HG02870 (cell line): ENCODE data around the gene RHBDF1.
"Not testable (repeated sequence)": the region's sequence is repeated elsewhere in the genome, so short reads cannot be mapped to it uniquely, and the experiment has no call there.

ENCODE experiments used
- ATAC-seq: cut with Tn5 transposase; IDR thresholded peaks from one replicate; pipeline ENCODE4 v1.9.1; 2021; ENCODE audit warnings: mild to moderate bottlenecking, moderate library complexity; ENCODE audit not compliant: unreplicated experiment

RHBDF1 gene

DNA sequence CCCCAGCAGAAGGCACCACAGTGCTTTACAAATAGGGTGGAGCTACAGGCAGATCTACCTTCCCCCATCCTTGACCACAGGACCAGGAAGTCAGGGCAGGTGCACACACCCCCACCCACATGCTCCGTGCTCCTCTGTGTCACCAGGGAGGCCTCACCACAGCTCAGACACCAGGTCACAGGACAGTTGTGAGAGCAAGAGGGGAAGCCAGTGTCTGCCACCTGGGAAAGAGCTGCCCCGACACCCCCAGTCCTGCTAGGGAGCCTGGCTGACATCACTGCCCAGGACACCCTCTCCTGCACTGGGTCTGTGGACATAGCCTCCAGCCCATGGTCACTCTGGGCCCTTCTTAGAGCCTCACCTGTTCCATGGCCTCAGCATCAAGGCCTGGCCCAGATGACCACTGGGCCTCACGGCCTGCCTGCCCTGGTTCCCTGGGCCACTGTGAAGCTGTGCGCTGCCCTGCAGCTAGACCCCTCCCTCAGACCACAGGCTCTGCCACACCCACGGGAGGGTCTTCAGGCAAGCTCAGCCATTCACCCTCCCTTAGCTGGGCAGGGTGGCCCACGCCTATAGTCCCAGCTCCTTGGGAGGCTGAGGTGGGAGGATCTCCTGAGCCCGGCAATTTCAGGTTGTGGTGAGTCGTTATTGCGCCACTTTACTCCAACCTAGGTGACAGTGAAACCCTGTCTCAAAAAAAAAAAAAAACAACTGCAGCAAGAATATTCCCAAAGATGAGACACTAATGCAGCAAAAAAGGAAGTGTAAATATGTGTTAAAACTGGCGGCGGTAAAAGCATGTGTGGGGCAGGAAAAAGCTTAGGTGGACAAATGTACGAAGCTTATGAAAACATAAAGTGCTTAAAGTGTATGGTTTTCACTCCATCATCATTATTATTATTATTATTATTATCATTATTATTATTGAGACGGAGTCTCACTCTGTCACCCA, 33.2 kb downstream of the RHBDF1 start:
- peak; percentile 70 for ATAC-seq

DNA sequence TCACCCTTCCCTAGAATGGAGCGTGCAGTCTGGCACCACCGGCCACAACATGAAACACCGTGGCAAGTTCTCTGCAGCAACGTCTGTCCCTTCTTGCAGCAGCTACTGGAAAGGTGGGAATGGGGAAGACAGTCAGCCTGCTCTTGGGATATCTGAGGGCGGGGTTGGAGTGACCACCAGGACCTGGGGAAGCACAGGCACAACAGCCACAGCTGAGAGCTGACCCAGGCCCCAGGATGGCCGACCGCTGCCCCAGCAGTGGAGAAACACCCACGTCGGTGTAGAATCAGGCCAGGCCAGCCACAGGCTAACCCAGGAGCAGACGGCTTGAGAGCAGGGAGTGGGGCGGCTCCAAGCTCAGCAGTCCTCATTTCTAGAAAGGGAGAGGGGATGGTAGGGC, 34.2 kb downstream of the RHBDF1 start:
- ATAC-seq, result not testable (repeated sequence)

DNA sequence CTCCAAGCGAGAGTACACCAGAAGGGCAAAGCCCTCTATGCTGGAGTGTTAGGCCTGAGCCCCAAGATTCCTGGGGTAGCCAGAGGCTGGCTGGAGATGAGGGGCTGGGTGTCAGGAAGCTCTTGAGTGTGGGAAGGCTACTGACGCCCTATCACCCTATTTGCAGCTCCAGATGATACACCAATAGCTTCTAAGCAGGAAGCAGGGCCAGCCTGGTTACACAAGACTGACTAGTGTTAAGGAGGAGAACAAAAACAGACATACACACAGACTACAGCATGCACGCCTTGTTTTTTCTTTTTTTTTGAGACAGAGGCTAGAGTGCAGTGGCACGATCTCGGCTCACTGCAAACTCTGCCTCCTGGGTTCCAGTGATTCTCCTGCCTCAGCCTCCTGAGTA, 34.9 kb downstream of the RHBDF1 start:
- ATAC-seq, result no peak

DNA sequence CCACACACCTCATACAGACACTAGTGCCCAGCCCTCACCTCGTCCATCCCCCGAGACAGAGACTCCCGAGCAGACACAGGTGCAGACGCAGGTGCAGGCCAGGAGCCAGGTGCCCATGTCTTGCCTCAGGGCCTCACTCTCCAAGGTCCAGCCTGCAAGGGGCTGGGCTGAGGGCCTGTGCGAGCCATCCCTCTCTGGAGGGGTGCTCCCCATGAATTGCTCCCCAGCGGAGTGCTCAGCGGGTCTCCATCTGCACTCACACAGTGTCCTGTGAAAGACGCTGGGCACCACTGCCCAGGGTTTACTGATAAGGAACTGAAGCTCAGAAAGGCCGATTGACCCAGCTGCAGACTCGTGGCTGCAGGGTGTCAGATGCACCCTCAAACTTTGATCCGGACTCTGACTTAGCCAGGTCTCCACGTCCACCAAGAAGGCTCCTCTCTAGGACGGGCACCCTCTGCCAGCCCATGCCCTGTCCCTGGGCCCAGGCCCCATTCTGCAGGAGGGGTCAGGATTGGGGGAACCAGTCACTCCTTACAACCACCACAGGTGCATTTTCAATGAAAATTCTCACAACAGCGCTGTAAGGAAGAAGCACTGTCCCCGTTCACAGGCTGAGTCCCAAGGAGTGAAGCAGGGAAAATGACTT, 36.0 kb downstream of the RHBDF1 start:
- no peak for ATAC-seq

DNA sequence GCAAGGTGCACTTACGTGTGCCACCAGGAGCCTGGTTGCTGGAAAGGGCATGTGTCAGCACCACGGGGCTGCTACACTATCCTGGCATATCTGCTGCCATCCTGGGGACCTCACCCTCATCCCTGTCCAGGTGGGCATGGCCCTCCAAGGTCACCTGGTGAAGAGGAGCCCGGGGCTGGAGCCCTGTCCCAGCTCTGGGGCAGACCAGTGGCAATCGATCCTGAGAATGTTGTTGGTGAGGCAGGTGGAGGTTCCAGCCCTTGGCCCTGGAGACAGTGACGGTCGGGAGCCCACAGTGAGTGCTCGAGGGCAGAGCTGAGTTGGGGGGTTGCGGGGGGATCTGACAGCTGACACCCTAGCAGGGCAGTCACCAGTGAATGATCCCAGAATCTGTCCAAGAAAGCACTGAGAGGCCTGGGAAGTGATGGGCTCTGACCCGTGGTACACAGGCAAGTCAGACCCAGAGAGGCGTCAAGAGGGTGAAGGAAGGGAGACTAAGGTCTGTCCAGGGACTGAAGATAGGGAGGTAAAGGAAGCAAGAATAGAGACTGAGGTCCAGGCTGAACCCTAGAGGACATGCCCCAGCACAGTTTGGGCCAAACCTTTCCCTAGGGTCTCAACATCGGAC, 36.6 kb downstream of the RHBDF1 start:
- ATAC-seq, result no peak

DNA sequence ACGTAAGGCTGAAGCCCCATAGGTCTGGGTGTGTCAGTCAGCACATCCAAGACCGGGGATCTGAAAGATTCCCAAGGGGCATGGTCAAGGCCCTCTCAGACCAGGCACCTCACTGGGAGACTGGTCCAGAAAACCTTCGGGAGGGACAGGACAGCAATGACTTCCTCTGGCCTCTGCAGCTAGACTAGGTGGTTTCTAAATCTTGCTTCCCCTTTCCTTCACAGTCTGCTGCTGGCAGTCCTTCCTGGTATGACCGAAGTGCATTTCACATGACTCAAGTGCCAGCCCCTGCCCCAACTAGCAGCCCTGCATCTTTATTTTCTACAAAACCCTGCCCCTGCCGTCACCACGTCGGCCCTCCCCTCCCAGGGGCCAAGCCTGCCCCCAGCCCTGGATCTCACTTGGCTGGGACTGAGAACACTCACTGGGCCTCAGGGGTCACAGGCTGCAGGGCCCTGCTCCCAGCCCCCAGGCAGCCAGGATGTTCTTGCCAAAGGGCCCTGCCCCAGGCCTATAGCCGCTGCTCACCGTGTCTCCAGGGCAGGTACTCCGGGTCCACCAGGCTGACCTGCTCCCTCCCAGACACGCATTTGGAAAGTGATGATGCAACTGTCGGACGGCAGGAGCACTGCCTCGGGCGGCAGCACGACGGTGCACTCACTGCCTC, 37.3 kb downstream of the RHBDF1 start:
- ATAC-seq, result no peak

DNA sequence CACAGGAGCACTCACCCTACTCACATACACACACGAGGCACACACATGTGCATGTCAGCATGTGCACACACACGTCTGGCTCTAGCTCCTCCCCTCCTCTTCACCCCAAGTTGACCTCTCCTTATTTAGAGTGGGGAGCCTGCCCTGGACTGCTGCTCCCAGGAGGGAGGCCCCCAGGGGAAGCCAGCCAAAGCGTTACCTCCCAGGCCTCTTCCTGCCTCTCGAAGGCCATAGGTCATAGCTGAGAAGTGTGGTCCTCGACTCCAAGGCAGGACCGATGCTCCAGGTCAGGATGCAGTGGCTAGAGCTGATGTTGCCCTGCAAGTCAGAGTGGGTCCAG, 37.8 kb downstream of the RHBDF1 start:
- no peak for ATAC-seq

DNA sequence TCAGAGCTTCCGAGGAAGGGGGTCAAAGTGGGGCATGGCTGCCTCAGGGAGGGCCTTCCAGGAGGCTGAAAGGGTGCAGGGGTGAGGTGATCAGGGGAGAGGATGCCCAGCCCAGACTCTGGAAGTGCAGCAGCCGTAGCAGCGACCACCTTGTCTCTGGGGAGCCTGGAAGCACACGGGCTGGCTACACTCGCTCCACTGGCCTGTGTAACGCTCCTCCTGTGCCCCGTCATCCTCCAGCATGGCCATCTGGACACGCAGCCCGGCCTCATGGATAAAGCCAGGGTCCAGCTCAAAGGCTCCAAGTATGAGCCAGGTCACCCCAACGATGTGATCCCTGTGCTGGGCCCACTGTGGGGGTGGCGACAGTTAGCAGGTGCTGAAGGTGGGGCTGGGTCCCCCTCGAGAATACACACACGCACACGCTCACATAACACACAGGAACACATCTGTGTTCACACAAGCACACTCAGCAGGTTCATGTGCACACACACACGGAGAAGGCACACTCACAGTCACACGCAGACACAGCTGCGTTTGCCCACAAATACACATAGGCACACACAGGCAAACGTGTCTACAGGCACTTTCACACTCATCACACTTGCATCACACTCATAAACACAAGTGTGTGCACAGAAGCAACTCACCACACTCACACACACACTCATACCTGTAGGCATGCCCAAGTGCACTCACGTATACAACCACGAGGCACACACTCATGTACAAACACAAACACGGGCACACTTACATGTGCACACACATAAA, 38.4 kb downstream of the RHBDF1 start:
- ATAC-seq, result no peak

DNA sequence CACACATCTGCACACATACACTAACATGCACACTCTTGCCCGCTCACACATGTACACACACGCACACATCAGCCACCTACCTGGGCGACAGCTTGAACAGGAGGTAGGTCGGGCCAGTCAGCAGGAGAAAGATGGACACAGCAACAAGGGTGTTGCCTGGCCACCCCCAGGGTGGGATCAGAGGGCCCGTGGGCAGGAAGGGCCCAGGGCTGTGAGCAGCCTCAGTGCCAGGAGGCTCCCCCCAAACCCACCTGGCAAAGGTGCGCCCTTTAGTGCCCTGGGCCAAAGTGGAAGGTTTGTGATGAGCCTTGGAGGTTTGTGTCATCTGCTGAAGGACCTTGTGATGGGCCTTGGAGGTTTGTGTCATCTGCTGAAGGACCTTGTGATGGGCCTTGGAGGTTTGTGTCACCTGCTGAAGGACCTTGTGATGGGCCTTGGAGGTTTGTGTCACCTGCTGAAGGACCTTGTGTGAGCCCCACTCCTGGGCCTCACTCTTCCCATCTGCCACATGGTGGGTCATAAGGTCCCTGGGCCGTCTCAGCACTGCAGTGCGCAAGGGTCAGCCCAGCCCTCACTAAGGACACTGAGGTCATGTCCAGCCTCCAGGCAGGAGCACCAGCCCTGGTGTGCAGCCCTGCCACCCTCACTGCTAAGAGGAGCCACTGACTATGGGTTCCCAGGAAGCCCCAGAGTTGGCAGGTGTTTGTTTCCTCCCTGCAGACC, 39.1 kb downstream of the RHBDF1 start:
- not testable (repeated sequence) for ATAC-seq

DNA sequence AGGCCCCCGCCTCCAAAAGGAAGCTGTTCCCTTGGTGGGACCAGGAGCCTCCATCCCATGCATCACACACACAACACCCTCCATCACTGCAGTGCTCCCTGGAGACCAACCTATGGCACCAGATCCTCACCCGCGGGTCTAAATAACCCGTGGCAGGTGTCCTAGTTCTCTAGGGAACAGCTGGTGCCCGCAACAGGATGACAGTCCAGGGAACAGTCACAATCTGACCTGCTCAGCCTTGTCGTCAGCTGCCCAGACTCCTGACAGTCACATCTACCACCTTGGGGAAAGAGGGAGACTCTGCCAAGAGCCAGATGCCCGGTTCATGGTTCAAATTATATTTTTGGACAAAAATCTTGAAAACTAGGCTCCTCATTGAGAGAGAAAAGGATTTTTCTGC, 41.8 kb downstream of the RHBDF1 start:
- ATAC-seq, result not testable (repeated sequence)

DNA sequence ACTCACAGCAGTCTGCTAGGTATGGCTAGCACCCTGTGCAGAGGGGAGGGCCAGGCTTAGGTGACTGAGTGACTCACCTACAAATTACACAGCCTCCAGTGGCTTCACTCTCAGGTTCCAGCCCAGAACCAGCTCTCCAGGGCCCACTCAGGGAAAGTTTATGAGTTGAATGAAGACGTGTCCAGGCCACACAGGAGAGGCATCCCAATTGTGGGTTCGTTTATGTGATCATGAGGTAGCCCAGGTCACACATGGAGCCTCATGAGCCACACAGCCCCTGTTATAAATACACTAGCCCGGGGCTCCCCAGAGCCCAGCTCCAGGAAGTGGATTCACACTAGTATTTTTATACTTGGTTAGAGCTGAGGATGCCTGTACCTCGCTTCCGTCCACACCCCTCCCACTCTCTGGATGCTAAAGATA, 46.5 kb downstream of the RHBDF1 start:
- ATAC-seq, result not testable (repeated sequence)

DNA sequence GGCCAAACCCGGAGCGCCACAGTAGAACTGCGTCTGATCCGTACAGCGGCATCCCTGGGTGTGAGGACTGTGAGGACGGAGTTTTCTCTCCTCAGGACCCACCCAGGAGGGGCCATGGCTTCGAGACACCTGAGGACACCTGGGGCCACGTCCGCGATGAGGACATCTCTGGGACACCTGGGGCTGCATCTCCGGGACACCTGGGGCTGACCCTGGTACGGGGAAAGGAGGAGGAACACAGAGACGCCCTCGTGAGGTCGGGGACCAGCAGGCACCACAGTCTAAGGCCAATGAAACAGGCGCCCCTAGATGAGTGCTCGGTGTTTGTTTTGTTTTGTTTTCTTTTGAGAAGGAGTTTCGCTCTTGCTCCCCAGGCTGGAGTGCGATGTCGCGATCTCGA, 48.3 kb downstream of the RHBDF1 start:
- not testable (repeated sequence) for ATAC-seq

DNA sequence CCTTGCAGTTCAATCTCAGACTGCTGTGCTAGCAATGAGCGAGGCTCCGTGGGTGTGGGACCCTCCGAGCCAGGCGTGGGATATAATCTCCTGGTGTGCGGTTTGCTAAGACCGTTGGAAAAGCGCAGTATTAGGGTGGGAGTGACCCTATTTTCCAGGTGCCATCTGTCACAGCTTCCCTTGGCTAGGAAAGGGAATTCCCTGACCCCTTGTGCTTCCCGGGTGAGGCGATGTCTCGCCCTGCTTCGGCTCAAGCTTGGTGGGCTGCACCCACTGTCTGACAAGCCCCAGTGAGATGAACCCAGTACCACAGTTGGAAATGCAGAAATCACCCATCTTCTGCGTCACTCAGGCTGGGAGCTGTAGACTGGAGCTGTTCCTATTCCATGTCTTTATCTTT, 51.5 kb downstream of the RHBDF1 start:
- not testable (repeated sequence) for ATAC-seq

DNA sequence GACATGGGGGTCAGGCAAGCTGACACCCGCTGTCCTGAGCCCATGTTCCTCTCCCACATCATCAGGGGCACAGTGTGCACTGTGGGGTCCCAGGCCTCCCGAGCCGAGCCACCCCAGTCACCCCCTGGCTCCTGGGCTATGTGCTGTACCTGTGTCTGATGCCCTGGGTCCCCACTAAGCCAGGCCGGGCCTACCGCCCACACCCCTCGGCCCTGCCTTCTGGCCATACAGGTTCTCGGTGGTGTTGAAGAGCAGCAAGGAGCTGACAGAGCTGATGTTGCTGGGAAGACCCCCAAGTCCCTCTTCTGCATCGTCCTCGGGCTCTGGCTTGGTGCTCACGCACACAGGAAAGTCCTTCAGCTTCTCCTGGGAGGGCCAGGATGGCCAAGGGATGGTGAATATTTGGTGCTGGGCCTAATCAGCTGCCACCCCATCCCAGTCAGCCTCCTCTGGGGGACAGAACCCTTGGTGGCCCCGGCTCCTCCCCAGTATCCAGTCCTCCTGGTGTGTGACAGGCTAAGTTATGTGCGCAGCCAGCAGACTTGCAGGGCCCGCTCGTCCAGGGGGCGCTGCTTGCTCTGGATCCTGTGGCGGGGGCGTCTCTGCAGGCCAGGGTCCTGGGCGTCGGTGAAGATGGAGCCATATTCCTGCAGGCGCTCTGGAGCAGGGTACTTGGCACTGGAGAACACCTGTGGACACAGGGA, 55.2 kb downstream of the RHBDF1 start:
- not testable (repeated sequence) for ATAC-seq

DNA sequence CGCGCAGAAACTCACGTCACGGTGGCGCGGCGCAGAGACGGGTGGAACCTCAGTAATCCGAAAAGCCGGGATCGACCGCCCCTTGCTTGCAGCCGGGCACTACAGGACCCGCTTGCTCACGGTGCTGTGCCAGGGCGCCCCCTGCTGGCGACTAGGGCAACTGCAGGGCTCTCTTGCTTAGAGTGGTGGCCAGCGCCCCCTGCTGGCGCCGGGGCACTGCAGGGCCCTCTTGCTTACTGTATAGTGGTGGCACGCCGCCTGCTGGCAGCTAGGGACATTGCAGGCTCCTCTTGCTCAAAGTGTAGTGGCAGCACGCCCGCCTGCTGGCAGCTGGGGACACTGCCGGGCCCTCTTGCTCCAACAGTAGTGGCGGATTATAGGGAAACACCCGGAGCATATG, 61.7 kb downstream of the RHBDF1 start:
- ATAC-seq, result not testable (repeated sequence)

DNA sequence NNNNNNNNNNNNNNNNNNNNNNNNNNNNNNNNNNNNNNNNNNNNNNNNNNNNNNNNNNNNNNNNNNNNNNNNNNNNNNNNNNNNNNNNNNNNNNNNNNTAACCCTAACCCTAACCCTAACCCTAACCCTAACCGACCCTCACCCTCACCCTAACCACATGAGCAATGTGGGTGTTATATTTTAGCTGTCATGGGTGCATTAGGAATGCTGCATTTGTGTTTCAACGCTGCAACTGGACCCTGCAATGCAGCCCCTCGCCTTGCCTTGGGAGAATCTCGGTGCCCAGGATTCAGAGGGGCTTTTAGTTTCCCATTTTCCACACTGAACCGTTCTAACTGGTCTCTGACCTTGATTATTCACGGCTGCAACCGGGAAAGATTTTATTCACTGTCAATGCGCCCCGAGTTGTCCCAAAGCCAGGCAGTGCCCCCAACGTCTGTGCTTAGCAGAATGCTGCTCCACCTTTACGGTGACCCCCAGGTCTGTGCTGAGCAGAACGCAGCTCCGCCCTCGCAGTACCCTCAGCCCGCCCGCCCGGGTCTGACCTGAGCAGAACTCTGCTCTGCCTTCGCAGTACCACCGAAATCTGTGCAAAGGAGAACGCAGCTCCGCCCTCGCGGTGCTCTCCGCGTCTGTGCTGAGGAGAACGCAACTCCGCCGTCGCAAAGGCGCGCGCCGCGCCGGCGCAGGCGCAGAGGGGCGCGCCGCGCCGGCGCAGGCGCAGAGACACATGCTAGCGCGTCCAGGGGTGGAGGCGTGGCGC, 62.3 kb downstream of the RHBDF1 start:
- ATAC-seq, result no peak
